Keratinocyte (primary cell): ENCODE results near the gene PLCL1. TPM values are rescaled to one million over a fixed set of nuclear protein-coding genes. Genes with fewer than 3 reads are reported as not detected.

Experiments used
- DNase-seq: peaks from one replicate; pipeline ENCODE4 v3.0.0-alpha.2; 2011; ENCODE audit warnings: low read depth, missing footprints, low spot score
- FAIRE-seq: peaks from 2 replicates; lab custom pipeline; 2011; peaks lifted over from hg19 to GRCh38; lab: Jason Lieb, UNC
- H2AFZ ChIP-seq: 2 replicates; pipeline ENCODE4 v1.6.0; 2012; ENCODE audit warnings: low read length, control low read depth, inconsistent platforms; ENCODE audit not compliant: control insufficient read depth
- H3K27ac ChIP-seq: 2 replicates; pipeline ENCODE4 v1.5.1; 2011; ENCODE audit warnings: low read length; ENCODE audit not compliant: control insufficient read depth, insufficient read depth
- H3K27me3 ChIP-seq: 3 replicates; pipeline ENCODE4 v1.6.0; 2011; ENCODE audit warnings: low read length; ENCODE audit not compliant: control insufficient read depth, insufficient read depth; ENCODE audit errors: extremely low read depth
- H3K36me3 ChIP-seq, 2 experiments: 2 replicates in 1 of 2; 3 replicates in 1 of 2; pipeline ENCODE4 v1.5.1; 2011; ENCODE audit warnings: low read length in 2 of 2, mild to moderate bottlenecking in 1 of 2; ENCODE audit not compliant: control insufficient read depth in 2 of 2, insufficient read depth in 2 of 2; ENCODE audit errors: extremely low read depth in 1 of 2
- H3K4me1 ChIP-seq: 3 replicates; pipeline ENCODE4 v1.5.1; 2011; ENCODE audit warnings: low read length; ENCODE audit not compliant: control insufficient read depth, insufficient read depth; ENCODE audit errors: extremely low read depth
- H3K4me2 ChIP-seq: 3 replicates; pipeline ENCODE4 v1.6.0; 2011; ENCODE audit warnings: low read depth, low read length; ENCODE audit not compliant: control insufficient read depth, insufficient read depth; ENCODE audit errors: extremely low read depth
- H3K4me3 ChIP-seq, 3 experiments: fragments of 200-600 bp in 1 of 3; sonication (generic) in 1 of 3; 2 replicates in 2 of 3; 3 replicates in 1 of 3; pipeline ENCODE4 v1.5.1; 2011 to 2016; ENCODE audit warnings: low read length in 3 of 3, mild to moderate bottlenecking in 3 of 3, control low read depth in 2 of 3, inconsistent platforms in 1 of 3, low read depth in 1 of 3, mixed read lengths in 1 of 3, mixed run types in 1 of 3, moderate library complexity in 1 of 3; ENCODE audit not compliant: control insufficient read depth in 2 of 3, insufficient read depth in 2 of 3; ENCODE audit errors: extremely low read depth in 1 of 3
- H3K79me2 ChIP-seq: 2 replicates; pipeline ENCODE4 v1.6.0; 2012; ENCODE audit warnings: low read length; ENCODE audit not compliant: control insufficient read depth, insufficient read depth
- H3K9ac ChIP-seq: 3 replicates; pipeline ENCODE4 v1.6.0; 2011; ENCODE audit warnings: low read length; ENCODE audit not compliant: control insufficient read depth, insufficient read depth; ENCODE audit errors: extremely low read depth
- H3K9me1 ChIP-seq: 3 replicates; pipeline ENCODE4 v1.6.0; 2011; ENCODE audit warnings: low read length; ENCODE audit not compliant: control insufficient read depth, insufficient read depth; ENCODE audit errors: extremely low read depth
- H3K9me3 ChIP-seq: 2 replicates; pipeline ENCODE4 v1.5.1; 2012; ENCODE audit warnings: low read depth, low read length; ENCODE audit not compliant: control insufficient read depth
- H4K20me1 ChIP-seq: 3 replicates; pipeline ENCODE4 v1.6.0; 2011; ENCODE audit warnings: low read length; ENCODE audit not compliant: control insufficient read depth, insufficient read depth; ENCODE audit errors: extremely low read depth
- EZH2 ChIP-seq: IDR thresholded peaks from one replicate; pipeline ENCODE4 v1.6.1; 2012; ENCODE audit warnings: inconsistent platforms, mild to moderate bottlenecking, low read length, moderate library complexity
- dilution Hi-C: fragments of 300-500 bp; cut with MboI; formaldehyde crosslinking; loops from one replicate; pipeline ENCODE4 v1.7.0; 2020; ENCODE audit warnings: low sequenced_read_pairs; ENCODE audit not compliant: extremely low pct_ligation_motif_present
- polyA plus RNA-seq, 5 experiments: library from polyadenylated mRNA; depleted of rRNA in 3 of 5; stranded (reverse) in 3 of 5; stranded (forward) in 1 of 5; unstranded in 1 of 5; fragments of >200 nt; gene quantifications; 1 replicate in 1 of 5; 2 replicates in 3 of 5; 3 replicates in 1 of 5; pipeline versions ENCODE4 v1.2.1 to v1.2.3, GENCODE V29; 2011 to 2012; ENCODE audit warnings: missing spikeins in 2 of 5, low read depth in 1 of 5, low replicate concordance in 1 of 5
- TF ChIP-seq, protein P1 (sequence below), 3 experiments: IDR thresholded peaks in 1 of 3; conservative IDR thresholded peaks in 1 of 3; optimal IDR thresholded peaks in 1 of 3; 2 replicates in 2 of 3; 3 replicates in 1 of 3; pipeline versions ENCODE3 to v1.5.1; 2011; ENCODE audit warnings: low read length in 3 of 3, mild to moderate bottlenecking in 3 of 3, moderate library complexity in 2 of 3, control low read depth in 1 of 3, inconsistent platforms in 1 of 3; ENCODE audit not compliant: insufficient read depth in 2 of 3; ENCODE audit errors: extremely low read depth in 1 of 3

The PLCL1 gene
- polyA plus RNA-seq, 1 donor (not counting 4 experiments of a cell fraction or from before 2014, with no cell fraction given), result 0.01 TPM

DNA sequence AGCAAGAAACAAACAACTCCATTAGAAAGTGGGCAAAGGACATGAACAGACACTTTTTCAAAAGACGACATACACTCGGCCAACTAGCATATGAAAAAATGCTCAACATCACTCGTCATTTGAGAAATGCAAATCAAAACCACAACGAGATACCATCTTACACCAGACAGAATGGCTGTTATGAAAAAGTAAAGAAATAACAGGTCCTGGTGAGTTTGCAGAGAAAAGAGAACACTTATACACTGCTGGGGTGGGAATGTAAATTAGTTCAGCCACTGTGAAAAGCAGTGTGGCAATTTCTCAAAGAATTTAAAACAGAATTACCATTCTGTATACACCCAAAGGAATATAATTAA, 130.5 kb downstream of the PLCL1 start:
- DNase-seq (no peak), FAIRE-seq (no peak)
- dilution Hi-C loops, result no loop called here
- no peak overlapping the region for H3K9ac ChIP-seq
- no peak overlapping the region for H3K27ac ChIP-seq
- no peaks in the 10 kb centered on the region for H3K4me1 ChIP-seq
- no peaks in the 10 kb centered on the region for H3K27me3 ChIP-seq
- H3K36me3 ChIP-seq, result no peaks in the 10 kb centered on the region
- H3K79me2 ChIP-seq, result no peaks in the 10 kb centered on the region
- H3K4me3 ChIP-seq, result no peak overlapping the region
- H3K9me3 ChIP-seq, result no peaks in the 10 kb centered on the region
- no peaks in the 10 kb centered on the region for H4K20me1 ChIP-seq
- TF ChIP-seq, protein P1, sequence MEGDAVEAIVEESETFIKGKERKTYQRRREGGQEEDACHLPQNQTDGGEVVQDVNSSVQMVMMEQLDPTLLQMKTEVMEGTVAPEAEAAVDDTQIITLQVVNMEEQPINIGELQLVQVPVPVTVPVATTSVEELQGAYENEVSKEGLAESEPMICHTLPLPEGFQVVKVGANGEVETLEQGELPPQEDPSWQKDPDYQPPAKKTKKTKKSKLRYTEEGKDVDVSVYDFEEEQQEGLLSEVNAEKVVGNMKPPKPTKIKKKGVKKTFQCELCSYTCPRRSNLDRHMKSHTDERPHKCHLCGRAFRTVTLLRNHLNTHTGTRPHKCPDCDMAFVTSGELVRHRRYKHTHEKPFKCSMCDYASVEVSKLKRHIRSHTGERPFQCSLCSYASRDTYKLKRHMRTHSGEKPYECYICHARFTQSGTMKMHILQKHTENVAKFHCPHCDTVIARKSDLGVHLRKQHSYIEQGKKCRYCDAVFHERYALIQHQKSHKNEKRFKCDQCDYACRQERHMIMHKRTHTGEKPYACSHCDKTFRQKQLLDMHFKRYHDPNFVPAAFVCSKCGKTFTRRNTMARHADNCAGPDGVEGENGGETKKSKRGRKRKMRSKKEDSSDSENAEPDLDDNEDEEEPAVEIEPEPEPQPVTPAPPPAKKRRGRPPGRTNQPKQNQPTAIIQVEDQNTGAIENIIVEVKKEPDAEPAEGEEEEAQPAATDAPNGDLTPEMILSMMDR (optimal IDR thresholded peaks at IDR 0.05 in 1 of 3, IDR thresholded peaks at IDR 0.05 in 1 of 3, conservative IDR thresholded peaks at IDR 0.05 in 1 of 3; ENCODE audit: extremely low read depth in 1 of 3, insufficient read depth in 2 of 3, low read length in 3 of 3), result no peak
- TF ChIP-seq EZH2, result no peak
- H3K9me1 ChIP-seq, result no peaks in the 10 kb centered on the region
- no peak overlapping the region for H2AFZ ChIP-seq
- no peak overlapping the region for H3K4me2 ChIP-seq

DNA sequence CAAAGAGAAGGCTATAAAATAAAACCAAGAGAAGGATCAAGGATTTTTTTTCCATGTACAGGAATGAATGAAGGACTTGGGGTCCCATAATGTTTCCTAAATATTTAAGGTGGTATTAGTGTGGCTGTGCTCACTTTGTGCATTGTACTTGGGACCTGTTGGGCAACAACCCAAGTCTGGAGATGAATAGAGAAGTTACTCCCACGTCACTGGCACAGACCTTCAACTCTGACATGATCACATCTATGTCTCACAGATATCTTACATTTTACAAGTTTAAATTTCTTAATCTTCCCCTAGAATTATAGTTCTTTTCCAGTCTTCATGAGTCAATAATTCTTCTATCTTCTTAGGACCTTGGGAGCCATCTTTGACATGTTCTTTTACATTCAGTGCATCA, 133.4 kb downstream of the PLCL1 start:
- no peaks in the 10 kb centered on the region for H3K4me1 ChIP-seq
- H3K9me3 ChIP-seq, result no peaks in the 10 kb centered on the region
- H3K79me2 ChIP-seq, result no peaks in the 10 kb centered on the region
- H3K27me3 ChIP-seq, result no peaks in the 10 kb centered on the region
- DNase-seq, result no peak
- dilution Hi-C loops, result no loop called here
- no peaks in the 10 kb centered on the region for H3K36me3 ChIP-seq
- no peak overlapping the region for H3K27ac ChIP-seq
- no peaks in the 10 kb centered on the region for H4K20me1 ChIP-seq
- no peaks in the 10 kb centered on the region for H3K9me1 ChIP-seq
- H3K9ac ChIP-seq, result no peak overlapping the region
- no peak overlapping the region for H3K4me3 ChIP-seq
- TF ChIP-seq EZH2, result no peak
- TF ChIP-seq, protein P1 (optimal IDR thresholded peaks at IDR 0.05 in 1 of 3, IDR thresholded peaks at IDR 0.05 in 1 of 3, conservative IDR thresholded peaks at IDR 0.05 in 1 of 3; ENCODE audit: extremely low read depth in 1 of 3, insufficient read depth in 2 of 3, low read length in 3 of 3), result no peak
- FAIRE-seq, result no peak
- H3K4me2 ChIP-seq, result no peak overlapping the region
- H2AFZ ChIP-seq, result no peak overlapping the region
